COR-L47 (cell line): Measurements from ENCODE around the gene USP12.

ENCODE experiments used
- DNase-seq: peaks from one replicate; lab custom pipeline; 2025; lab: John Stamatoyannopoulos, UW

USP12 gene

DNA sequence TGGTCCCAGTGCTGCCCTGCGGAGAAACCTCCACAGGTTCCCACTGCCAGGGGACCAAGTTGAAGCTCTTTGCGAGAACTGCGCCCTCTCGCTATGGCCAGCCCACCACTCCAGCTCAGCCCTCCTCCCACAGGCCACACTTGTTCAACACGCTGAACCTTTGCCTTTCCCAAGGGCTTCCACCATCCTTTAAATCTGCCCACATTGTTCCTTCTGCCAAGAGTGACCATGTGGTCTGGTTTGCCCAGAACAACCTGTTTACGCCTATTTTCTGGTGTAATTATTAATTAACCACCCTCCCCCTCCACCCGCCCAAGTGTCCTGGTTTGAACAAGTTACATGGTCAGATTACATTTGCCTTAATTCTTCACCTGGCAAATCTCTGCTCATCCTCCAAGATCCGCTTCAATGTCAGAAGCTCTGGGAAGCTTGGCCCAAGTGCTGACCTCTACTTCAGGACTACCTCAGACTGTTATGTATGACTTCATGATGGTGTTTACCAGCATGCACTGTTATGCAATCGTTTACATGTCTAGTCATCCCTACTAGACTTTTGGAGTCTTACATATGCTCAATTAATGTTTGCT is 12.0 kb upstream of the USP12 start:
- DNase-seq = no peak

DNA sequence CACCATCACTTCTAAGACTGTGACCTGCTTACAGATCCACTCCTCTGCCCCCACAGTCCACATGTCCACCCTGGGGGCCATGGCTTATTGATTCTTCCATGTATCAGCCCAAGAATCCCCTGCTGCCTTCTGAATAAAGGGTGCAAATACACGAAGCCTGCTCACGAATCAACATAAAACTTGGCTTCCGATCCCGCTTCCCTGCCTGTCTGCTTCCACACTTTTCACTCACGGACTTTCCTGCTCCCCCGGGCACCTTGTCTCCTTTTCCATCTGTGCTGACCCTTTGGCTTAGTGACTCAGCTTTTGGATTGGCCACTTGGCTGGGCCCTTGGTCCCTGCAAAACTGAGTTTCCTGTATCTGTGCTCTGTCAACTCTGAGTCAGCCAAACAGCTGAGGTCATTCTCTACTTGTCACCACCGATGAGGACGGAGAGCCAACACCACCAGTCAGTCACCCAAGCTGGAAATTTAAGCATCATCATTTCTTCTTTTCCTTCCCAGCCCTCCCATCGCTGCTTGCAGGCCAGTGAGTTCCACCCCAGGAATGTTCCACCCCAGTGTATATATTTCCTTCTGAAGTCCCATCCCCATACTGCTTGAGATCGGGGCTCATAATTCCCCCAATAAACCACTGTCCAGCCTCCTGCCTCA is 11.4 kb upstream of the USP12 start:
- no peak for DNase-seq

DNA sequence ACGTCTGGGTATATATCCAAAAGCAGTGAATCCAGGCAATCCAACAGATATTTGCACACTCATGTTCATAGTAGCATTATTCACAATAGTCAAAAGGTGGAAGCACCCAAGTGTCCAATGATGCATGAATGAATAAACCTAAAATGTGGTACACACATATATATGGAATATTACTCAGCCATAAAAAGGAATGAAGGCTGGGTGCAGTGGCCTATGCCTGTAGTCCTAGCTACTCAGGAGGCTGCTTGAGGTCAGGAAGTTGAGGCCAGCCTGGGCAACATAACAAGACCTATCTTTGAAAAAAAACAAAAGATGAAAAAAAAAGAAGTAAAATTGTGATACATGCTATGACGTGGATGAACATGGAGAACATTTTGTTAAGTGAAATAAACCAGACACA is 10.4 kb upstream of the USP12 start:
- no peak for DNase-seq

DNA sequence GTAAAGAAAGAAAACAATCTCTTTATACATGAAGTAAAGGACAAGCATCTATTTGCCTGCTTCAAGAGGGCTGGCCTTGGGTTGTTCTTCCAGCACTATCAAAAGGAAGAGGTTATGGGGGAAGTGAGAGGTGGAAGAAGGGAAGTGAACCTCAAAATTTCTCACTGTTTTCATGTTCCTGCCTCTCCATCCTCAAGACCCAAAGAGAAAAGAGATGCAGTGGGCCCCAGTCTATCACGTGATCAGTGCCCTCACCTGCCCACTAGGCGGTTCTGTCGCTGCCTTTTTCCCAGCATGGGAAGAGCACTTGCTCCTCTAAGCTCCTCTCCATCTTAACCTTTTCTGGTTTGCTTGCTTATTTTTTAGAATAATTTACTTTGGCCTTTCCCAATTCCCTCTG is 6.2 kb upstream of the USP12 start:
- DNase-seq = no peak

DNA sequence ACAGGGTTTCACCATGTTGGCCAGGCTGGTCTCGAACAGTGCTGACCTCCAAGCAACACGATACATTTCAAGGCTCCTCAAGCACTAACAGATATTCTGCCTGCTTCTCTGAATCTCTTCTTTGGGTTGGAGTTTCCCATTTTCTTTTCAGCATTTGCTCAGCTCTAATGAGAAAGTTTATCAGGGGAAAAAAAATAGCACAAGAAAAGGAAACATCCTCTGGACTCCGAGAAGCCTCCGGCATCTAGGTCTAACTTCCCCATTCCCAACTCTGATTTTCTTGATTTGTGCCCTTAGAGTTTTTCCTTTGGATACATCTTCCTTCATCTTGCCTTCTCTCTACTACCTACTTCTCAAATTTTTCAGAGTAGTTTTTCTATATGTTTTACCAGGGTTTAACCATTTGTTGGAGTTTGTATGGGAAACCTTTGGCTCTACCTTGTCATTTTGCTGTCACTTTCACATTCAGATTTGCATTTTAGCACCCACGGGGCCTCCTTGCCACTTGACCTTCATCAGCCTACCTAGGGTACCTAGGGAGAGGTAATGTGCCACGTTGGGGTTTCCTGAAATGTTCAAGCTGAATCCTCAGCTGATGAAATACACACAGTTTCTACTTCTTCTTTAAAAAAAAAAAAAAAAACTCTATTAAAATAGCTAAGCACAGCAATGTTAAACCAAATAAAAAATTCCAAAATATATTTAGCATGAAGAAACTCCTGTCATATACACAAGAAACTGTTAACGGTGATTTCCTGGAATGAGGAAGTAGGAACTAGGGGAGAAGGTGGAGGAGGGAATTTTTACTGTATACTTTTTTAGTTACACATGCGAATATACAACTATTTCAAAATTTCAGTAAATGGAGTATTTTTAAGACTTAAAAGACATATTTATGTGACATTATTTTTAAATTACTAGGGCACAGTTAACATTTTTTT is 5.1 kb upstream of the USP12 start:
- DNase-seq = no peak

DNA sequence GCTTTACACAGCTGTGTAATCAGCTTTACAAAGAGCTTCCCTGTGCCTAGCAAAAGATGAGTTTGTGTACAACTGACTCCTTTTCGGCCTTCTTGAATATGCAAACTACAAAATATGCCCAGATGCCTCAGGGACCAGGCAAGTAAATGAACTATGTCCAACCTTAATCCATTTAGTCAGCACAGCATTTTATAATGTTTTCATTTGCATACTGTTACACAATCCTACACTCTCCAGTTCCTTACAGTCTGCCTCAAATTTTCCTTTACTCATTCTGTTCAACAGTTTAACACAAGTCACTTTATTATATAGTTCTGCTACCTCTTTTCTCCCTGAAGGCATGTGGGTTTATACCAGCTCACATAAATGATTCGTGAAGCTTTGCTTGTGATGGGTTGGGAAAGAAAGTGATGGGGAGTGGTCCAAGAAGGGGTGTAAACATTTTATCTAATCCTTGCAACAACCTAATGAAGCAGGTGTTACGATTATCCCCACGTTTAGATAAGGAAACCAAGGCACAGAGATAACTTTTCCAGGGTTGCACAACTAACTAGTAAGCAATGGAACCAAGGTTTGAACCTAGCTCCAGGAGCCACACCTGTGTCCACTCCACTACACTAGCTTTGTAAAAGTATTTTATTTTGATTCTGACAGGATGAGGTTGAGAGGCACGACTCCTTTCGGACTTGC is 3.3 kb upstream of the USP12 start:
- DNase-seq = no peak

DNA sequence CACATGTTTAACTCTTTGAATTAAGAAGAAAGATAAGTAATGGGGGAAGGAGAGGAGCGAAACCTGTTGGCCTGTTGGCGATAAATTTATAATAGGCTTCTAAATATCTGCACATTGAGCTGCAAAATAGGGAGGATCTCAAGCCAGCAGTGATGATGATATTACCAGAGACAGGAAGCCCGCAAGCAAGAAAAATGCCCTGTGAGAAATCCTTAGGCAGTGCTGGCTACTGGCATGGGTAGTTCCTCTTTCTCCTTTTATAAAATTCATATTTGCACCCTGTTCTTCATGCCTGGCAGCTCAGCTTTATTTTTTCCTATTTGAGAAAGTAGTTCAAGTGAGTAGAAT is 858 bp upstream of the USP12 start:
- DNase-seq = no peak

DNA sequence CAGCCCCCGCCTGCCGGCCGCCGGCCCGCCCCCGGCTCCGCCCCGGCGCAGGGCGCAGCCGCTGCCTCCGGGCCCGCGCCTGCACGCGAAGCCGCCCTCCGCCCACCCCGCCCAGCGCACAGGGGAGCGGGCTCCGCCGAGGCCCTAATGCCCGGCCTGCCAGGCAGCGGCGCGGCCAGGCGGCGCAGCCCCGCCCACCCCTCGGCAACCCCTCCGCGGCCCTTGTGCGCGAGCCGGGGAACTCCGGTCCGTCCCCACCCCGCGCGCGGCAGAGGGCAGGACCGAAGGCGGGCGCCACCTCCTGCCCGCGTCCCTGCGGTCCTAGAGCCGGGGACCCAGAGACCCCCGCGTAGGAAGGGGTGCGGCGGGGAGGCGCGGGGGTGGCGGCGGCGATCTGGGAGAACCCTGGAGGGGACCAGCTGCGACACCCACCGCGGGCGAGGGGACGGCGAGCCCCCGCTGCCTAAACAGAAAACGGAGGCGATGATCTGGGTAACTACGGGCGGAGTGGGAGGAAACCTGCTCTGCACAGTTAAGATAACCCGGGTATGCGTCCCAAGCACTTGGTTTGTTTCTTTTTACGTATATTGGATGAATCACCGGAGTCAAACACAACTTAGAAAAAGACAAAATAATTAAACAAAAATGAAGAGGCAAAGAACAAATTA is 350 bp upstream of the USP12 start:
- peak; percentile 91 for DNase-seq

DNA sequence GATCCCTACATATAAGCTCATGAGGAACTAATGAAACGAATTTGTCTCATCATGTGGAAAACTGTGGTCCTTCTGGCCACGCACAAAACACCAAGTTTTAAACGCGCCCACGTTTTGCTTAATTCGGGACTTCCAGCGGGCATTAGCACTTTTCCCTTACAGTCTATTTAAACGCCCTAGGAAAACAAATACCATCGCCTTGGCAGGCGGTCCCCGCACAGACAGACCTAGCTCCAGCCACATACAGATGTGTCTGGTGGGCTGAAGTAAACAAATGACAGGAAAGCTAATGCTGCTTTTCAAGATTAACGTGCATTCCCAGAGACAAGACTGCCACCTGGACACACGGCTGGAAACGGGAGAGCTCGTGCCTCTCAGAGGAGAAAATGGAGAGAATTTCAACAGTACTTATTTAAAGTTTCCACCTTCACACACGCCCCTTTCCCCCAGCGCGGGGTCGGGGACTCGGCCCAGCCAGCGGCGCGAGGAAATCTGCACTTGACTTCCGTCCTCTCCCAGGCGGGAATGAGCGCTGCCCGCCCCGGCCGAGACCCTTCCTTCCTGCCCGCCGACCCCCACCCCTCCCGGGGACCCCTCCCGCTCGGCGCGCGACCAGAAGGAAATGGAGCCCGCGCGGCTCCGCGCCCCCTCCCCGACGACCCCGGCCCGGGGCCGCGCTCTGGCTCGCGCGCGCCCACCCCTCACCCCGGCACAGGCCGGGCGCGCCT is 931 bp downstream of the USP12 start:
- DNase-seq = peak; percentile 33

DNA sequence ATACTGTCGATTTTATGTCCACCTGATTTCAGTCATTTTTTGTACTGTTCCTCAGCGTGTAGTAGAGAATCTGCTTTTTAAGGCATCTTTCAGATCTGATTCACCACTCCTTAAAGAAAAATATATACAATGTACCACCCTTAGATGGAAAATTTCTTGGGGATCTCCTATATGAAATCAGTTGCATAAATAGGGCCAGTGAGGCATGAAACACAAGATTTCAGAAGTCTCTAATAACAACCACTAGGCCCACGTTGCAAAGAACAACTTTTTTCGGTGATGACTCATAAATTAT is 1.4 kb downstream of the USP12 start:
- DNase-seq = no peak

DNA sequence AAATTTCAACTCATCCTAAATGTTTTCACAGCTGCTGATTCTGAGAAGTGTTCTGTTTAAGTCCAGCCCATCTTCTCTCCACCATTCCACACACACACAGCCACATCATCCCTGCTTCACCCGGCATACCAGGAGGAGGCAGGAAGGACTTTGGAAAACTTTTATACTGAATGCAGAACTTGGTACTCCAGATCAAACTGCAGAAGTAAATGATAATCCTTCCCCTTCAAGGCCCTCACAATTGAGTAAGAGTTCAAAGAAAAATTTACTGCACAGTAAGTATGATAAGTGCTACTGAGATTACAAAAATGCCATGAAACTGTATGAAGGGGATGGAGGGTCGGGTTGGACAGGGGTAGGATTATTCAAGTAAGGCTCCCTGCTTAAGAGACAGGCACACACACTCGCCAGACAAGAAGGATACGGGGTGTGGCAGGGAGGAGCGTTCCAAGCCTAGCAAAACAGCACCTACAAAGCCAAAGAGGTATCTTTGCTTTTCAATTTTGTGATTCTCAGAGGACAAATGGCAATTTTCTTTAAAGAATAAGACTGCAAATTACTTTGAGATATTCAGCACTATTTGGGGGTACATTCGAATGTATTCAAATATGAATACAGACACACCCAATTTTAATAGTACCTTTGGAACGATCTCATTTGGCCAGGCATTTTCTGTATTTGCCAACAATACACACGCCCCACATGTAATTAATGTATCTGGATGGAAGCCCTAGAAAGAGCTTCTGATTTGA is 2.5 kb downstream of the USP12 start:
- peak; percentile 8 for DNase-seq

DNA sequence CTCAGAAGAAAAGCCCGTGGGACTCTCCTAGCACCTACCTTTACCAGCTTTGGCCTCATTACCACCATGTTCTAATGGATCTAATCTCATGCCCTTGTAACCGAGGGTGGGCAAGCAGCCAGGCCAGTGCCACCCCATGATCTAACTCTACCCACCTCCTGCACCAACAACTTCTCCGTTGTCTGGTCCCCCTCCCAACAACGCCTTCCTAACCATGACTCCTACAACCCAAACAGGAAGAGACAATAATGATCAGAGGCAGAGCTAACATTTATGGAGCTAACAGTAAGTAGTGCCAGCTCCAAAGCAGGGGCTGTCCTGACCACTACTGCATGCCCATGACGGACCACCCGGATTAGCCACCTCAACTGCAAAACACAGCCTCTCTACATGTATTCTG is 3.5 kb downstream of the USP12 start:
- DNase-seq = no peak

DNA sequence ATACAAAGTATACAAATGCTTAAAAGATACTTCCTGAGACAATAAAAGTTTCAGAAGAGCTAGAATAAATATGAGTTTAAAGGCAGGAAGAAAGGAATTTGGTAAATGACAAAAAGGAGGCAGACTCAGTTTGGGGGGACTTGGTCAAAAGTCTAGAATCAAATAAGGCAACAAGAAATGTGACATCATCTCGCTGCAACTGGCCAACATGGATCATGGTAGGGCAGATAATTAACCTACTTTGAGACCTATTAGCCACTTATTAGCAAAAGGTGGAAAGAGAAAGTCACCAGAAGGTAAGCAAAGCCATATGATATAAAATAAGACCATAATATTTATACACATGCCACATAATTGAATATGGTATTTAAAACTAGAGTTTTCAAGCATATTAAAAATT is 5.3 kb downstream of the USP12 start:
- no peak for DNase-seq

DNA sequence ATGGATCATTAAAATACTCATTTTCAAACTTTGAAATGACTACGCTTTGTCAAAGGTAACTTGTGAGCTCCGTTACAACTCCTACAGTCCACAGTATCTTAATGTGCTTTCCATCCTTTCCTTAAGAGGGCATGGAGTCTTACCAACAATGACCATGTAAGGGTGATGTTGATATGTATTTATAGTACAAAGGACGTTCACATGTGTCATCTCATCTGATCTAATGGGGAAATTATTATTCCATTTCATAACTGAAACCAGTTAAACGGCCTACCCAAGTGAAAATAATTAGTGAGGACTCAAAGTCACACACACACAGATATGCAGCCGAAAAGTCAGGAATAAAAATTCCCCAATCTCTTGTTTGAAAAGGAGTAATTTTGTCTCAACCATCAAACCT is 9.6 kb downstream of the USP12 start:
- DNase-seq = no peak

DNA sequence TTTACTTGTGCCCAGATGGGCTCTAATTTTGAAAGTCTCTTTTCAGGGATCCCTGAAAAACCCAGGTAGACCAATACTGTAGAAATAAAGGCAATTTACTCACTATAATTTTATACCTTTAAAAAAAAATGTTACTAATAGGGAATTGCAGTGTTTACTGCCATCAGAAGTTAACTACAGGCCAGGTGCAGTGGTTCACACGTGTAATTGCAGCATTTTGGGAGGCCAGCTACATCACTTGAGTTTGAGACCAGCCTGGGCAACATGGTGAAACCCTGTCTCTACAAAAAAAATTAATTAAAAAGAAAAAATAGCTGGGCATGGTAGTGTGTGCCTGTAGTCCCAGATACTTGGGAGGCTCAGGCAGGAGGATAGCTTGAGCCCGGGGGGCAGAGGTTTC is 10.2 kb downstream of the USP12 start:
- DNase-seq = no peak

DNA sequence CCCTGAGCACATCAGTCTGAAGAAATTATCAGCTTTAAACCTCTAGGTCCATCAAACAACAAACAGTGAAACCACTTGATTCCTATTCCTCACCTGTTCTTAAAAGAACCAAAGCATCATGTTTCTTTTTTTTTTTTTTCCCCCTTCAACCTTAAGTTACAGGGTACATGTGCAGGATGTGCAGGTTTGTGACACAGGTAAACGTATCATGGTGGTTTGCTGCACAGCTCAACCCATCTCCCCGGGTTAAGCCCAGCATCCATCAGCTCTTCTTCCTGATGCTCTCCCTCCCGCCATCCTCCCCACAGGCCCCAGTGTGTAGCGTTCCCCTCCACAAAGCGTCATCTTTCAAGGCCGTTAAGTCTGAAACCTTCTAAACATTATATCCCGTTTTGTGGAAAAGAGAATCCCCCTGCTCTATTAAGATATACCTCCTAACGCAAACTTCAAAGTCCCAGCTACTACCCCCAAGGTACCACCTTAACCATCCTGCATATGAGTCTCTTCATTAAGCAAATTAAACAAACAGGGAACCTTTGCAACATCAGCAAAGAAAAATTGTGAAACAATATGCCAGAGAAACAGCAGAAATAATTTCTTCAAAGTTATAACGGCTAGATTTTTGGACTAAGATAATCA is 10.8 kb downstream of the USP12 start:
- DNase-seq = no peak

DNA sequence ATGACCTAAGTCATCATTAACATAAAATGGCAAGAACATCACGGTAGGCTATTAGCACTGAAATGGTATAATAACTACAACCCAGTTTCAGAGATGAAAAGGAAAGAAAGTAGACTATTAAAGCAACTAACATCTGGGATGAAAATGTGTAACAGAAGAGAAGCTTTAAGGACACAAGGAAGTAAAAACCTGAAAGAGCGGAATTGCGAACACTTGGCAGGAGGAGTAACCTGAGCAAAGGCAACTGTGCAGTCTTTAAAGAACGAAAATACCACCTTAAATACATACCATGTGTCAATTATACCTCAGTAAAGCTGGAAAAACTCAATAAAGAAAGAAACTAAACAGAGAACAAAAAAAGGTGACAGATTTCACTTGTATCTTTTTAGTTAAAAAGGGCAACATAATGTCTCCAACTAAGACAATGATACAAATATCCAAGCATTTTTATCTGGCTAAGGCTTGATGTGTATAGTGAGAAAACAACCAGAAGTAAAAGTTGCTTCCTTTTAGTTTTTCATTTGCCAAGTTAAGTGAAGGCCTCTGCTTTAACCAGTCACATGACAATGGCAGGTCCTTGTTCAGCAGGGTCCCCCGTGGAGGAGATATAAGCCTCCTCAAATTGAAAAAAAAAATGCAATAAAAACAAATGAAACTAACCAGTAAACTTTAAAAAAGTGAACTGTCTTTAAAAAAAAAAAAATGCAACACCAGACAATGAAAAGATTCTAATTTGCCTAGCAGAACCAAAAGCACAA is 11.6 kb downstream of the USP12 start:
- no peak for DNase-seq

DNA sequence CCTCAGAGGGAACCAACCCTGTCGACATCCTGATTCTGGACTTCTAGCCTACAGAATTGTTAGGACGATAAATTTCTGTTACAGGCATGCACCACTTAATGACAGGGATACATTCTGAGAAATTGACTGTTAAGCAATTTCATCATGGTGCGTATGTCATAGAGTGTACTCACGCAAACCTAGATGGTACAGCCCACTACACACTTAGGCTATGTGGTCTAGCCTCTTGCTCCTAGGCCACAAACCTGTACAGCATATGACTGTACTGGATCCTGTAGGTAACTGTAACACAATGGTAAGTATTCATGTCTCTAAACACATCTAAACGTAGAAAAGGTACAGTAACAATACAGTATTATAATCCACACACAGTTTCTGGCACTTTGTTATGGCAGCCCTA is 13.3 kb downstream of the USP12 start:
- DNase-seq = no peak

DNA sequence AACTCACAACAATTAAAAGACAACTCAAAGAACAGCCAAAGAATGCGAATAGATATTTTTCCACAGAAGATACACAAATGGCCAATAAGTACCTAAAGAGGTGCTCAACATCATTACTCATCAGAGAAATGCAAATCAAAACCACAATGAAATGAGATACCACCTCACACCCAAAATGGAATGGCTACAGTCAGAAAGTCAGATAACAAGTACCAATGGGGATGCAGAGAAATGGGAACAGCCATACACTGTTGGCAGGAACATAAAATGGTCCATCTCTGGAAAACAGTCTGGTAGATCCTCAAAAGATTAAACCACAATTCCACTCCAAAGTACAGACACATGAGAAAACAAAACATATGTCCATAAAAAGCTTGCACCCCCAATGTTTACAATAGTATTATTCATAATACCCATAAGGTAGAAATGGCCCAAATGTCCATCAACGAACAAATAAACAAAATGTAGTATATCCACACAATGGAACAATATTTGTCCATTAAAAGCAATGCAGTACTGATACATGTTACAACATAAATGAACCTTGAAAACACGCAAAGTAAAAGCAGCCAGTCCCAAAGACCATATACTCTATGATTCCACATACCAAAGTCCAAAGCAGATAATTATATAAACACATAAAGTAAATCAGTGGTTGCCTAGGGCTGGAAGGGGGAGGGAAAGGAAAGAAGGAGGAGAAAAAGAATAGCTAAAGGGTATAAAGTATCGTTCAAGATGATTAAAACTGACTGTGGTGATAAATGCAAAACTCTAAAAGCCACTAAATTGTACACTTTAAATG is 19.6 kb downstream of the USP12 start:
- no peak for DNase-seq
